Heart left ventricle (tissue), 13 donors: ENCODE measurements around the gene SLC39A5.

Experiments
- CTCF ChIP-seq, 12 donors: fragments of 200-600 bp; sonication (generic) in 4 of 12; IDR thresholded peaks; one replicate each; pipeline versions ENCODE4 v1.5.0 to v1.8.0; 2018 to 2022; ENCODE audit warnings: antibody characterized with exemption in 12 of 12, mild to moderate bottlenecking in 5 of 12
- POLR2A ChIP-seq, 2 donors: fragments of 450-650 bp; IDR thresholded peaks; one replicate each; pipeline ENCODE4 v1.6.1; 2017; ENCODE audit warnings: antibody characterized with exemption in 2 of 2, mild to moderate bottlenecking in 2 of 2, moderate library complexity in 2 of 2
- donor health status: ischemic (EF 13 %, LVEDD 7.1; RV severe dilation, severe dysfunction).
- donor health status: DM: no; HTN: yes; CAD: no.
- donor health status: DM: no; HTN: no; CAD: no.
- donor health status: ischemic (EF 25% LVEDD 6.9; RV normal size, moderate dysfunction).
- donor health status: ischemic (EF 25% LVEDD 5.7; RV mildly dilated, moderate dysfunction).
- donor health status: ischemic (EF 35%, LVEDD 5.7; RV mildly dilated, moderate dysfunction).
- donor health status: nonischemic (EF 11% LVEDD 7.7; RV severe dilation, severe dysfunction).
- donor health status: DM: yes; HTN: yes; CAD: no.
- donor health status: PGD.
- donor health status: ischemic (EF 29% LVEDD 5.4; RV normal size, mild dysfunction).
- donor health status: nonischemic (EF 23%, LVEDD 6.1; RV moderate dilation, normal function).

GRCh38 chr12:56241424-56242303 lies 11.8 kb downstream of the SLC39A5 start:
- TF ChIP-seq CTCF (IDR thresholded peaks at IDR 0.05) = no peak
- TF ChIP-seq POLR2A (IDR thresholded peaks at IDR 0.05) = no peak
